Ishikawa (cell line): ENCODE data around the gene KIF22.

ENCODE experiments used
- CEBPB ChIP-seq: IDR thresholded peaks from 2 replicates; pipeline ENCODE4 v1.6.1; 2012
- EGR1 ChIP-seq: IDR thresholded peaks from 2 replicates; pipeline ENCODE4 v1.6.1; 2012
- EP300 ChIP-seq: IDR thresholded peaks from 2 replicates; pipeline ENCODE4 v1.6.1; 2012; ENCODE audit warnings: borderline replicate concordance
- MAX ChIP-seq: IDR thresholded peaks from 2 replicates; pipeline ENCODE4 v1.6.1; 2012
- NFIC ChIP-seq: IDR thresholded peaks from 2 replicates; pipeline ENCODE4 v1.6.1; 2012
- RAD21 ChIP-seq: IDR thresholded peaks from 2 replicates; pipeline ENCODE4 v1.6.1; 2012; ENCODE audit warnings: low read depth
- REST ChIP-seq: IDR thresholded peaks from 2 replicates; pipeline ENCODE4 v1.6.1; 2012; ENCODE audit warnings: low read depth, mild to moderate bottlenecking
- TAF1 ChIP-seq: IDR thresholded peaks from 2 replicates; pipeline ENCODE4 v1.6.1; 2012; ENCODE audit warnings: low read depth, mild to moderate bottlenecking
- TEAD4 ChIP-seq: IDR thresholded peaks from 2 replicates; pipeline ENCODE4 v1.6.1; 2012
- USF1 ChIP-seq: IDR thresholded peaks from 2 replicates; pipeline ENCODE4 v1.6.1; 2012
- YY1 ChIP-seq: IDR thresholded peaks from 2 replicates; pipeline ENCODE4 v1.6.1; 2012; ENCODE audit warnings: low read depth

GRCh38 chr16:29747947-29748759 lies 42.4 kb upstream of the KIF22 start:
- TF ChIP-seq MAX (no peak), REST (no peak), TAF1 (no peak), EP300 (no peak), YY1 (no peak), EGR1 (no peak), USF1 (no peak), RAD21 (no peak), TEAD4 (no peak), NFIC (no peak), CEBPB (no peak)
